PC-3 (cell line): Measurements from ENCODE around the gene TNFAIP6.

Experiments
- EZH2 ChIP-seq: fragments of 300-600 bp; sonication (generic); IDR thresholded peaks from one replicate; pipeline ENCODE4 v1.6.1; 2017; ENCODE audit warnings: antibody characterized with exemption, mild to moderate bottlenecking, low read length; ENCODE audit not compliant: unreplicated experiment
- EZH2phosphoT487 ChIP-seq: fragments of 300-600 bp; sonication (generic); IDR thresholded peaks from 2 replicates; pipeline ENCODE4 v1.6.1; 2018; ENCODE audit warnings: mild to moderate bottlenecking, antibody characterized with exemption, low read length, borderline replicate concordance
- TF ChIP-seq, protein P1 (sequence below): fragments of 300-600 bp; sonication (generic); conservative IDR thresholded peaks from 2 replicates; pipeline ENCODE4 v1.5.1; 2017; ENCODE audit warnings: antibody characterized with exemption, low read depth, mild to moderate bottlenecking, low read length

DNA sequence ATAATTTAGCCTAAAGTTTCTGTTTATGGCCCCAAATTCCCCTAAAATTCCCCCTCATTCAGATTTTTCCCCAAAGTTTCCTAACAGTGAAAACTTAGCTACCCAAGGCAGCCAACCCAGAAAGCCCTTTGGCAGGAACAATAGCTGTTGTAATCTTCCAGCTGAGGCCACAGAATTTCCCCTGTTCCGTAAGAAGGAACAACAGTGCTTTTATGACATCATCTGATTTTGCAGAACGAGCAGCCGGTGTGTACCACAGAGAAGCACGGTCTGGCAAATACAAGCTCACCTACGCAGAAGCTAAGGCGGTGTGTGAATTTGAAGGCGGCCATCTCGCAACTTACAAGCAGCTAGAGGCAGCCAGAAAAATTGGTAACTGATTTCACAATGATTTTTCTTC is 6.3 kb downstream of the TNFAIP6 start:
- TF ChIP-seq, protein P1, sequence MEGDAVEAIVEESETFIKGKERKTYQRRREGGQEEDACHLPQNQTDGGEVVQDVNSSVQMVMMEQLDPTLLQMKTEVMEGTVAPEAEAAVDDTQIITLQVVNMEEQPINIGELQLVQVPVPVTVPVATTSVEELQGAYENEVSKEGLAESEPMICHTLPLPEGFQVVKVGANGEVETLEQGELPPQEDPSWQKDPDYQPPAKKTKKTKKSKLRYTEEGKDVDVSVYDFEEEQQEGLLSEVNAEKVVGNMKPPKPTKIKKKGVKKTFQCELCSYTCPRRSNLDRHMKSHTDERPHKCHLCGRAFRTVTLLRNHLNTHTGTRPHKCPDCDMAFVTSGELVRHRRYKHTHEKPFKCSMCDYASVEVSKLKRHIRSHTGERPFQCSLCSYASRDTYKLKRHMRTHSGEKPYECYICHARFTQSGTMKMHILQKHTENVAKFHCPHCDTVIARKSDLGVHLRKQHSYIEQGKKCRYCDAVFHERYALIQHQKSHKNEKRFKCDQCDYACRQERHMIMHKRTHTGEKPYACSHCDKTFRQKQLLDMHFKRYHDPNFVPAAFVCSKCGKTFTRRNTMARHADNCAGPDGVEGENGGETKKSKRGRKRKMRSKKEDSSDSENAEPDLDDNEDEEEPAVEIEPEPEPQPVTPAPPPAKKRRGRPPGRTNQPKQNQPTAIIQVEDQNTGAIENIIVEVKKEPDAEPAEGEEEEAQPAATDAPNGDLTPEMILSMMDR: no peak
- no peak for TF ChIP-seq EZH2
- no peak for TF ChIP-seq EZH2phosphoT487
